Amniotic stem cell (primary cell): ENCODE measurements around the gene TSC22D1.
"Not testable (repeated sequence)": the region's sequence is repeated elsewhere in the genome, so short reads cannot be mapped to it uniquely, and the experiment has no call there.

ENCODE experiments used
- DNase-seq: peaks from one replicate; lab custom pipeline; 2025; lab: John Stamatoyannopoulos, UW

TSC22D1 gene

GRCh38 chr13:44573071-44573470 lies 3.1 kb downstream of the TSC22D1 start:
- DNase-seq: no peak

DNA sequence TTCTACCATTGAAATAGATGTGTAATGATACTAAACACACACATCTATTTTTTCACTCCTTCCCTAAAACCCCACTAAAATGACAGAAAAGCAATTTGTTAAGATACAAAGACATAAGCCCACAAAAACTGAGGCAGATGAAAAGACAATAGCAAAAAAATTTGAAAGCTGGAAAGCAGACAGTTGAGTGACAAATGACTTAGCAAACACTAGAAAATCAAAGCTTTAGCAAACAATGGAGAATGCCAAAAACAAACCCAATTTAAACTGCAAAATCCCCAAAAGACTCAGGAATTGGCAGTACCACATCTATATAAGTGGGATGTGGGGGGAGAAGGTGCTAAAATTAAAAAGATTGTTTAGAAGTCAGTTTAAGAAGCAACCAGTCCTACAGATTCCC lies 9.5 kb downstream of the TSC22D1 start:
- no peak for DNase-seq

GRCh38 chr13:44565881-44566280 lies 10.2 kb downstream of the TSC22D1 start:
- DNase-seq: no peak

DNA sequence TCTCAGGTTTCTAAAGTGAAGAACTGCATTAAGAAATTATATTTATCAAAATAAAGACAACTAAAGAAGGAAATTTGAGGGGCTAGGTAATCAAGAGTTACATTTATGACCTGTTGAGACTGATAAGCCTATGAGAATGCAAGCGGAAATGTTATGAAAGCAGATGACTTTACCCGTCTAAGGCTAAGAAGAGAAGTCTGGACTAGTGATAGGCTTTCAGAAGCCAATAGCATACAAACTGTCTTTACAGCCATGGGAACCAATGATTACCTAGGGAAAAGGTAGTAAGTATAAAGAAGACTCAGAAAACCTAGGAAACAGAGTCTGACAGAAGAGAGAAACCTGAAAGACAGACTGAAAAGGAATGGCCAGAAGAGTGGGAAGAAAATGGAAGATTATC lies 11.2 kb downstream of the TSC22D1 start:
- no peak for DNase-seq

DNA sequence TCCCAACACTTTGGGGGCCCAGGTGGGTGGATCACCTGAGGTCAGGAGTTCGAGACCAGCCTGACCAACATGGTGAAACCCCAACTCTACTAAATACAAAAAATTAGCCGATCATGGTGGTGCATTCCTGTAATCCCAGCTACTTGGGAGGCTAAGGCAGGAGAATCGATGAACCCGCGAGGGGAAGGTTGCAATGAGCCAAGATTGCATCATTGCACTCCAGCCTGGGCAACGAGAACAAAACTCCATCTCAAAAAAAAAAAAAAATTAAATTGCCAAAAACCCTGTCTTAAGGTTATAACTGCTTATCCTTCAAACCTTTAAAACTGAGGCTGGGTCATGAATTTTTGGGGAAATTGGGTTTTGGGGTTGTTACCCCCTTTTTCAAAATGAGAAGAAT lies 13.3 kb downstream of the TSC22D1 start:
- not testable (repeated sequence) for DNase-seq

DNA sequence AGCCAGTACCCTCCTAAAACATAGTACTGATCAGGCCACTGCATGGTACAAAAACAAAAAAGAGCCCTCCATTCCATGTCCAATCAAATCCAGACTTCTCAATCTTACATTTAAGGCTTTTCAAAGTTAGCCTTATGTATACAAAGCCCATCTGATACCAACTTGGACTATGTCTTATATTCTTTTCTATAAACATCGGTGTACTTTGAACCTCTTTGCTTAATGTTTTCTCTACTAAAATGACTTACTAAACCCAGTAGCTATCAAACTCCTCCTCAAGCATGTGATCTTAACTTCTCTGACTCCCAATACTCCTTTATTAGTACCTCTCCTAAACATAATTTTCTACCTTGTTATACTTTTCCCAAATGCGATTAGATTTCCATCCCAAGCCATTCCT lies 14.8 kb downstream of the TSC22D1 start:
- DNase-seq: no peak

- DNase-seq: no peak
Observed at GRCh38 chr13:44557986-44558385, 18.1 kb downstream of the TSC22D1 start.

DNA sequence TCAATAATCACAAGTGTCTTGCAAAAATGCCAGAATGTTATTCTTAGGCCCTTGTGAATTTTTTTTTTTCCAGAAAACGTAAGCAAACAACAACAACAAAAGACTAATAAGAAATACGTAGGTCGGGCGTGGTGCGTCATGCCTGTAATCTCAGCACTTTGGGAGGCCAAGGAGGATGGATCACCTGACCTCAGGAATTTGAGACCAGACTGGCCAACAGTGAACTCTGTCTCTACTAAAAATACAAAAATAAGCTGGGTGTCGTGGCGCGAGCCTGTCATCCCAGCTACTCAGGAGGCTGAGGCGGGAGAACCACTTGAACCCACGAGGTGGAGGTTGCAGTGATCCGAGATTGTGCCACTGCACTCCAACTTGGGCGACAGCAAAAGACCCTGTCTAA lies 20.9 kb downstream of the TSC22D1 start:
- no peak for DNase-seq

DNA sequence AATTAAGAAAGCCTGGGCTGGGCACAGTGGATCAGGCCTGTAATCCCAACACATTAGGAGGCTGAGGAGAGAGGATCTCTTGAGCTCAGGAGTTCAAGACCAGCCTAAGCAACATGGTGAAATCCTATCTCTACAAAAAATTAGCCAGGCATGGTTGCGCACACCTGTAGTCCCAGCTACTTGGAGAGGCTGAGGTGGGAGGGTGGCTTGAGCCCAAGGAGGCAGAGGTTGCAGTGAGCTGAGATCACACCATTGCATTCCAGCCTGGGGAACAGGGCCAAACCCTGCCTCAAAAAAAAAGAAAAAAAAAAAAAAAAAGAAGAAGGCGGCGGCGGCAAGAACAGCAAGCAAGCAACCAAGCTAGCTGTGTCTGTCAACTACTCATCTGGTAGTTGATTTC lies 26.7 kb downstream of the TSC22D1 start:
- no peak for DNase-seq

GRCh38 chr13:44546164-44546563 lies 30.0 kb downstream of the TSC22D1 start:
- DNase-seq: no peak

DNA sequence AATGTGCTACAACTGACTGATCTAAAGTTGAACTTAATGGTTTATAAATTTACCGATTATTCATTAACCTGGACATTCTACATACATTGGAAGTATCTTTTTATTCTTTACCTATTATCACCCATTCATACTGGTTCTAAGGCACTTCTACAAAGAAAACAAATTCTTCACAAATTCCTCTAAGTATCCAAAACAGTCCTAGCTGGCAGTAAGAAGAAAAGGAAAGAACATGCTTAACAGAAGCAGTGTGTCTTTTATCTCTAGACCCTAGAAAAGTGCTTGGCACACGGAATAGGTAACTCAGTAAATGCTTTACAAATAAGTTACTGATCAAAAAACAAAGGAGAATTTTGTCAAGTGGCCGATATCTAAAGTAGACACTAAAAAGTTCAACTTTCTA lies 32.8 kb downstream of the TSC22D1 start:
- no peak for DNase-seq

DNA sequence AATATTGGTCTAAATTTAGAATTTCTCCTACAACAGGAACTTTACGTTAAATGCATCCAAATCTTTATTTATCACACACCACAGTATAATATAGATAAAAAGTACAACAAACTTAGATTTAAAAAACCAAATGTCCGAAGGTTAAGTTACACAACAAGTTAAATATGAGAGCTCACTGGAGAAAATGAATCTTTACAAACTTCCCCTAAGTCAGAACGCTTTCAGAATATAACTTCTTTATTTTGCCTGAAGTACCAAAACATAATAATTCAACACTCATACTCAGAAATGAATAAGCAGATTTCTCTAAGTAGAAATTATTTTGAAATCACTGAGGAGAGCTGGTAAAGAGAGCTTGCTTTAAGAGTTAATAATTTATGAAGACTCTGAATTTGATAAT lies 33.8 kb downstream of the TSC22D1 start:
- DNase-seq: no peak

- DNase-seq: no peak
Observed at GRCh38 chr13:44541601-44542000, 34.5 kb downstream of the TSC22D1 start.

GRCh38 chr13:44540761-44541434 lies 35.2 kb downstream of the TSC22D1 start:
- no peak for DNase-seq

- no peak for DNase-seq
Observed at GRCh38 chr13:44537248-44537647, 38.9 kb downstream of the TSC22D1 start.

- DNase-seq: no peak
Observed at GRCh38 chr13:44523146-44524015, 52.7 kb downstream of the TSC22D1 start.

- no peak for DNase-seq
Observed at GRCh38 chr13:44519642-44520041, 56.5 kb downstream of the TSC22D1 start.

DNA sequence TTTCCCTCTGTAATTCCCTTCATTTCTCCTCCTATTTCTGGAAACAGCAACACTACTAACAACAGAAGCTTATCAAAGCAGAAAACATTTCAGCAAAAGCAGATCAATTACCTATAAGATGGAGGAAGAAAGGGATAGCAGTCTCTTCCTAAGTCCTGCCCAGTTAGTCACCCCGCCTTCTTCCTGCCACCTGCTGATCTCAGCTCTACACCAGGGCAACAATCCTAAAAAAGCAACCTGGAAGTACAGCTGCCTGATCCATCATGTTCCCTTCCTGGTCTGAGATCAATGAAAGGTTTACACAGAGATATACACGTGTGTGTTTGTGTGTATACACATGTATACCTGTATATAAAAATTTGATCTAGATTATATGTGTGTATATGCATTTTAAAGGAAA lies 59.4 kb downstream of the TSC22D1 start:
- no peak for DNase-seq

- DNase-seq: no peak
Observed at GRCh38 chr13:44514278-44514677, 61.9 kb downstream of the TSC22D1 start.

GRCh38 chr13:44509853-44510252 lies 66.3 kb downstream of the TSC22D1 start:
- not testable (repeated sequence) for DNase-seq

DNA sequence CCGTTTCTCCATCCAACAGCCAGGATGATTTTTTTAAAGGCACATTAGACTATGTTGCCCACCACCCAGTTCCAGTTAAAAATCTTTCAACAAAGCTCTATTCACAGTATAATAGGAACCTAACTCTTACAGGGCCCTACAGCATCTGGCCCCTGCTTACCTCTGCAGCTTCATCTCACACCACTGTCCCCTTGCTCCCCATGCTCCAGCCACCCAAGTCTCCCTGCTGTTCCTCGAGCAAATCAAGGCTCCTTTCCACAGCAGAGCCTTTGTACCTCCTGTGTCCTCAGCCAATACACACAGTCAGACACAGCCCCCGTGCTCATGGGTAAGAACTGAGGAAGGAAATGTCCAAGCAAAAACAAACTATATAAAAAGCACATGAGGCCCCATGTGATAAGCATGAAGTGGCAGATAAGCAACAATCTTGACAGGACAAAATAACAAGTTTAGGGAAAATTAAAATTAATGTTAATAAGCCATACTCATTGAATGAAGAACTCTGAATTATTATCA lies 67.5 kb downstream of the TSC22D1 start:
- DNase-seq: no peak

DNA sequence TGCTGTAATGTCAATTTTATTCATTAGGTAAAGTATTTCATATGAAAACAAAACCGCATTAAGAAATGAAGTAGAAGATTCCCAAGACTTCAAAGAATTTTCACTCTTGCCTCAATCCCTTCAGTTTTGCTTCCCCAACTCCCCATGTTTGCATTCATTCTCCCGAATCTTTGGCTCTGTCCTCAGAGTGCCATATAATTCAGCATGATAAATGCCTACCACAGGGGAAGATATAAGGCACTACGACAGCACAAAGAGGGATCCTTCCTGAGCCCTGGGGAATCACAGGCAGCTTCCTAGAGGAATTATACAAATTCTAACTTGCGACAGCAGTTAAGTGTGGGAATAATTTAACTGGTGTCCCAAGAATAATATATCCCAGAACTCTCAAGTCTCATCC lies 68.5 kb downstream of the TSC22D1 start:
- DNase-seq: no peak

DNA sequence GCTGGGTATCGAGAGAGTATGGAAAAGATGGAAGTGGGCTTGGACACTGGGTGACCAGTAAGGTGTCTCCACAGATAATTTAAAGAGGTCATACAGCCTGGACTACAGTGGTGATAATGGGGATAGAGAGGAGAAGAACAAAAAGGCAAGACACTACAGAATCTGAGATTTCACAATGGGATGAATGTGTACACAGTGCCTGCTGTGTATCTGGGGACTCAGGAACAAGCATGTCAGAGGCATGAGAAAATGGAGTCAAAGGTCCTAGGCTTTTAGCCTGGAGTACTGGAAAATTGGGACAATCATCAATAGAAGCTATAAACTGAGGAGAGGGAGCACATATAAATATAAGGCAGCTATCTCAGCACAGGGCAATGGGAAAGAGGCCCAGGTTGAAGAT lies 69.4 kb downstream of the TSC22D1 start:
- no peak for DNase-seq
